Trophoblast cell (in vitro differentiated cells and primary cell): Measurements from ENCODE around the gene ARAP1.

Source experiments
- DNase-seq, 2 donors: peaks; one replicate each; pipeline ENCODE4 v3.0.0-alpha.2; 2016
- H2AFZ ChIP-seq: 2 replicates; pipeline ENCODE4 v1.6.1; 2013; ENCODE audit warnings: low read length, moderate library complexity, mild to moderate bottlenecking; ENCODE audit not compliant: insufficient read depth, poor library complexity
- H2AK5ac ChIP-seq: 2 replicates; pipeline ENCODE4 v1.6.1; 2013; ENCODE audit warnings: mild to moderate bottlenecking, low read length
- H2BK120ac ChIP-seq: 2 replicates; pipeline ENCODE4 v1.6.1; 2013; ENCODE audit warnings: low read length, mild to moderate bottlenecking, moderate library complexity; ENCODE audit not compliant: insufficient read depth, poor library complexity
- H2BK12ac ChIP-seq: 2 replicates; pipeline ENCODE4 v1.6.1; 2013; ENCODE audit warnings: mild to moderate bottlenecking, low read length, moderate library complexity
- H2BK5ac ChIP-seq: 2 replicates; pipeline ENCODE4 v1.6.1; 2013; ENCODE audit warnings: low read length, low read depth, moderate library complexity, mild to moderate bottlenecking; ENCODE audit not compliant: poor library complexity
- H3K14ac ChIP-seq: 2 replicates; pipeline ENCODE4 v1.6.1; 2013; ENCODE audit warnings: mild to moderate bottlenecking, low read length
- H3K18ac ChIP-seq: 2 replicates; pipeline ENCODE4 v1.6.1; 2013; ENCODE audit warnings: mild to moderate bottlenecking, low read length
- H3K23ac ChIP-seq: 2 replicates; pipeline ENCODE4 v1.6.1; 2013; ENCODE audit warnings: low read length
- H3K27ac ChIP-seq: 2 replicates; pipeline ENCODE4 v1.5.1; 2013; ENCODE audit warnings: low read depth, mild to moderate bottlenecking, inconsistent platforms, low read length, moderate library complexity
- H3K27me3 ChIP-seq: 2 replicates; pipeline ENCODE4 v1.6.1; 2013; ENCODE audit warnings: inconsistent platforms, mild to moderate bottlenecking, low read length, moderate library complexity; ENCODE audit not compliant: insufficient read depth
- H3K36me3 ChIP-seq, 2 experiments: 1 replicate in 1 of 2; 2 replicates in 1 of 2; pipeline ENCODE4 v1.6.1; 2013; ENCODE audit warnings: low read length in 2 of 2, mild to moderate bottlenecking in 2 of 2, moderate library complexity in 1 of 2; ENCODE audit not compliant: insufficient read depth in 2 of 2, control insufficient read depth in 1 of 2
- H3K4ac ChIP-seq: 2 replicates; pipeline ENCODE4 v1.6.1; 2013; ENCODE audit warnings: low read depth, mild to moderate bottlenecking, low read length, moderate library complexity
- H3K4me1 ChIP-seq, 2 experiments: 1 replicate in 1 of 2; 2 replicates in 1 of 2; pipeline ENCODE4 v1.6.1; 2013; ENCODE audit warnings: low read length in 2 of 2, mild to moderate bottlenecking in 2 of 2, moderate library complexity in 1 of 2; ENCODE audit not compliant: insufficient read depth in 2 of 2, control insufficient read depth in 1 of 2
- H3K4me2 ChIP-seq: 2 replicates; pipeline ENCODE4 v1.6.1; 2013; ENCODE audit warnings: inconsistent platforms, mild to moderate bottlenecking, low read length, moderate library complexity
- H3K4me3 ChIP-seq: 2 replicates; pipeline ENCODE4 v1.5.1; 2013; ENCODE audit warnings: mild to moderate bottlenecking, low read depth, low read length, inconsistent platforms
- H3K79me1 ChIP-seq: one replicate; pipeline ENCODE4 v1.6.1; 2013; ENCODE audit warnings: low read length
- H3K79me2 ChIP-seq: 2 replicates; pipeline ENCODE4 v1.6.1; 2013; ENCODE audit warnings: low read length, mild to moderate bottlenecking; ENCODE audit not compliant: control insufficient read depth, insufficient read depth, poor library complexity
- H3K9ac ChIP-seq: 2 replicates; pipeline ENCODE4 v1.6.1; 2013; ENCODE audit warnings: mild to moderate bottlenecking, low read length
- H3K9me3 ChIP-seq: 2 replicates; pipeline ENCODE4 v1.6.1; 2013; ENCODE audit warnings: low read depth, mild to moderate bottlenecking, control low read depth, inconsistent platforms, low read length; ENCODE audit not compliant: insufficient read depth
- H4K12ac ChIP-seq: 2 replicates; pipeline ENCODE4 v1.6.1; 2013; ENCODE audit warnings: low read depth, mild to moderate bottlenecking, low read length, moderate library complexity
- H4K8ac ChIP-seq: 2 replicates; pipeline ENCODE4 v1.6.1; 2013; ENCODE audit warnings: low read depth, mild to moderate bottlenecking, low read length, moderate library complexity
- H4K91ac ChIP-seq: one replicate; pipeline ENCODE4 v1.6.1; 2013; ENCODE audit warnings: low read depth, mild to moderate bottlenecking, low read length, moderate library complexity
- WGBS: extraction: QIAGEN DNeasy Blood & Tissue Kit; methylation state at CpG from one replicate; pipeline ENCODE4 v1.1.7; 2013; ENCODE audit warnings: missing lambda C conversion rate; ENCODE audit not compliant: insufficient read length, insufficient coverage; ENCODE audit errors: extremely low coverage; 5-methylcytosine and 5-hydroxymethylcytosine counted together

ARAP1 gene

GRCh38 chr11:72700146-72700545 lies 52.1 kb downstream of the ARAP1 start:
- H3K27ac ChIP-seq = no peak overlapping the region
- H3K18ac ChIP-seq = no peak overlapping the region
- H3K4me1 ChIP-seq = no peaks in the 10 kb centered on the region
- H3K27me3 ChIP-seq = no peaks in the 10 kb centered on the region
- H4K91ac ChIP-seq = no peak overlapping the region
- no peak overlapping the region for H3K4me2 ChIP-seq
- H2BK12ac ChIP-seq = no peak overlapping the region
- no peak overlapping the region for H3K9ac ChIP-seq
- no peak overlapping the region for H3K14ac ChIP-seq
- no peak overlapping the region for H2BK5ac ChIP-seq
- no peaks in the 10 kb centered on the region for H3K79me2 ChIP-seq
- no peak overlapping the region for H2AK5ac ChIP-seq
- H2AFZ ChIP-seq = no peak overlapping the region
- no peak overlapping the region for H3K4me3 ChIP-seq
- H4K8ac ChIP-seq = no peak overlapping the region
- H3K36me3 ChIP-seq = peaks cover 18 to 24% of the 10 kb centered on the region in 2 experiments
- no peak overlapping the region for H4K12ac ChIP-seq
- no peak for DNase-seq
- H3K79me1 ChIP-seq = no peaks in the 10 kb centered on the region
- no peak overlapping the region for H2BK120ac ChIP-seq
- no peaks in the 10 kb centered on the region for H3K9me3 ChIP-seq
- no peak overlapping the region for H3K4ac ChIP-seq
- no peak overlapping the region for H3K23ac ChIP-seq
- no CpG with 5 or more reads among the region's 3 CpGs for WGBS

- Histone ChIP-seq H4K12ac (no peak overlapping the region), H3K79me1 (no peaks in the 10 kb centered on the region), H3K4ac (no peak overlapping the region), H3K27me3 (no peaks in the 10 kb centered on the region), H3K14ac (no peak overlapping the region), H2BK12ac (no peak overlapping the region), H3K4me2 (no peak overlapping the region), H3K36me3 (peaks cover 32 to 39% of the 10 kb centered on the region in 2 experiments), H2AK5ac (no peak overlapping the region), H4K8ac (no peak overlapping the region), H4K91ac (no peak overlapping the region), H3K4me3 (no peak overlapping the region), H2AFZ (no peak overlapping the region), H3K79me2 (no peaks in the 10 kb centered on the region), H2BK5ac (no peak overlapping the region), H3K27ac (no peak overlapping the region), H3K9ac (no peak overlapping the region), H3K9me3 (no peaks in the 10 kb centered on the region), H3K23ac (no peak overlapping the region), H2BK120ac (no peak overlapping the region), H3K18ac (no peak overlapping the region), H3K4me1 (no peaks in the 10 kb centered on the region)
- WGBS = no CpG with 5 or more reads among the region's 16 CpGs
- no peak for DNase-seq
These were observed 54.4 kb downstream of the ARAP1 start for GRCh38 chr11:72697814-72698213.

- no peak overlapping the region for H3K4me3 ChIP-seq
- no peaks in the 10 kb centered on the region for H3K79me2 ChIP-seq
- H3K36me3 ChIP-seq = peaks cover 35 to 42% of the 10 kb centered on the region in 2 experiments
- DNase-seq = peak; percentile 62 to 75
- H2BK12ac ChIP-seq = no peak overlapping the region
- H2BK5ac ChIP-seq = no peak overlapping the region
- H3K18ac ChIP-seq = no peak overlapping the region
- H3K27ac ChIP-seq = no peak overlapping the region
- no peak overlapping the region for H3K14ac ChIP-seq
- H3K4me2 ChIP-seq = no peak overlapping the region
- no peak overlapping the region for H4K91ac ChIP-seq
- H2AFZ ChIP-seq = no peak overlapping the region
- no peaks in the 10 kb centered on the region for H3K4me1 ChIP-seq
- H3K23ac ChIP-seq = no peak overlapping the region
- no CpG with 5 or more reads among the region's 44 CpGs for WGBS
- no peaks in the 10 kb centered on the region for H3K9me3 ChIP-seq
- no peak overlapping the region for H4K8ac ChIP-seq
- no peak overlapping the region for H3K4ac ChIP-seq
- no peaks in the 10 kb centered on the region for H3K79me1 ChIP-seq
- no peak overlapping the region for H3K9ac ChIP-seq
- H4K12ac ChIP-seq = no peak overlapping the region
- no peak overlapping the region for H2BK120ac ChIP-seq
- H2AK5ac ChIP-seq = no peak overlapping the region
- H3K27me3 ChIP-seq = no peaks in the 10 kb centered on the region
These were observed 55.1 kb downstream of the ARAP1 start for GRCh38 chr11:72696866-72697700.

- Histone ChIP-seq H3K4me1 (no peaks in the 10 kb centered on the region), H2BK120ac (no peak overlapping the region), H4K8ac (no peak overlapping the region), H3K4me3 (no peak overlapping the region), H3K36me3 (peaks cover 33 to 42% of the 10 kb centered on the region in 2 experiments), H3K9me3 (no peaks in the 10 kb centered on the region), H3K4me2 (no peak overlapping the region), H3K27ac (no peak overlapping the region), H4K91ac (no peak overlapping the region), H3K23ac (no peak overlapping the region), H2AFZ (no peak overlapping the region), H3K79me1 (no peaks in the 10 kb centered on the region), H3K4ac (no peak overlapping the region), H3K18ac (no peak overlapping the region), H2BK12ac (no peak overlapping the region), H3K14ac (no peak overlapping the region), H3K27me3 (no peaks in the 10 kb centered on the region), H2AK5ac (no peak overlapping the region), H4K12ac (no peak overlapping the region), H3K79me2 (no peaks in the 10 kb centered on the region), H2BK5ac (no peak overlapping the region), H3K9ac (no peak overlapping the region)
- DNase-seq = no peak
- no CpG with 5 or more reads among the region's 7 CpGs for WGBS
These were observed 56.9 kb downstream of the ARAP1 start for GRCh38 chr11:72695354-72695753.
